ENCODE measurements around the gene SHB. TPM values are rescaled to one million over a fixed set of nuclear protein-coding genes. Genes with fewer than 3 reads are reported as not detected.

SHB gene
- total RNA-seq, 2 experiments from 2014 or later, result 1.1 to 1.2 TPM

DNA sequence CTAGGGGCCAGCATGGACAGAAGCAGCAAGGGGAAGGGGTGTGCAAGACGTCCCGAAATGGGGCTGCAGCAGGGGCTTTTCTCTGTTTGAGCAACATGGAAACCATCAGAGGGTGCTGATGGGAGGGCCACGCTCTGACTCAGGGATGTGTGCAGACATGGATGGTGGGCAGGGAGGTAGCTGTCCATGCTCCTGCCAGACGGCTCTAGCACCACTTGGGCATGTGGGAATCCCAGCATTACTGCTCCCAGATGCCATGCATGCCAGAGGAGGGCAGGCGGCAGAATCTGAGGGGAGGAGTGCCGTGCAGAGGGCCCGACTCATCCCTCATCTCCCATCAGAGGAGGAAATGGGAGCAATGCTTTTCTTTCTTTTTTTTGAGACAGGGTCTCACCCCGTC lies 119.5 kb downstream of the SHB start:
- Mint-ChIP-seq H3K4me1 (ENCODE audit: low read depth) (no peaks in the 10 kb centered on the region), H3K36me3 (ENCODE audit: low read depth) (no peaks in the 10 kb centered on the region), H3K9me3 (no peaks in the 10 kb centered on the region), H3K27me3 (no peaks in the 10 kb centered on the region), H3K27ac (no peak overlapping the region), H3K4me3 (no peak overlapping the region)
- ChIA-PET POLR2A (no interaction called here), CTCF (no interaction called here)
- no peak overlapping the region for H3K4me3 ChIP-seq (ENCODE audit: low read length)
- H3K27ac ChIP-seq (ENCODE audit: low read depth in 1 of 2, low read length in 2 of 2), result no peak overlapping the region
- no peak for TF ChIP-seq CTCF (IDR thresholded peaks at IDR 0.05)
- ATAC-seq (ENCODE audit: poor library complexity) (no peak), DNase-seq (no peak)
- intact Hi-C loops (cut with DNase I, micrococcal nuclease), result no loop called here
- H3K27me3 ChIP-seq (ENCODE audit: control insufficient read depth in 1 of 2, insufficient read depth in 2 of 2, low read length in 2 of 2), result no peaks in the 10 kb centered on the region
- H3K4me1 ChIP-seq (ENCODE audit: insufficient read depth, low read length), result no peaks in the 10 kb centered on the region
- H3K36me3 ChIP-seq (ENCODE audit: insufficient read depth, low read length), result no peaks in the 10 kb centered on the region
- H3K9me3 ChIP-seq (ENCODE audit: control insufficient read depth in 1 of 2, insufficient read depth in 1 of 2, low read length in 2 of 2), result no peaks in the 10 kb centered on the region

- Mint-ChIP-seq H3K27ac (no peak overlapping the region), H3K4me3 (no peak overlapping the region), H3K4me1 (ENCODE audit: low read depth) (no peaks in the 10 kb centered on the region), H3K9me3 (no peaks in the 10 kb centered on the region), H3K27me3 (no peaks in the 10 kb centered on the region), H3K36me3 (ENCODE audit: low read depth) (no peaks in the 10 kb centered on the region)
- Histone ChIP-seq H3K9me3 (ENCODE audit: control insufficient read depth in 1 of 2, insufficient read depth in 1 of 2, low read length in 2 of 2) (no peaks in the 10 kb centered on the region), H3K36me3 (ENCODE audit: insufficient read depth, low read length) (no peaks in the 10 kb centered on the region), H3K4me3 (ENCODE audit: low read length) (no peak overlapping the region), H3K4me1 (ENCODE audit: insufficient read depth, low read length) (no peaks in the 10 kb centered on the region), H3K27ac (ENCODE audit: low read depth in 1 of 2, low read length in 2 of 2) (no peak overlapping the region), H3K27me3 (ENCODE audit: control insufficient read depth in 1 of 2, insufficient read depth in 2 of 2, low read length in 2 of 2) (no peaks in the 10 kb centered on the region)
- ATAC-seq (ENCODE audit: poor library complexity) (no peak), DNase-seq (no peak)
- TF ChIP-seq CTCF (IDR thresholded peaks at IDR 0.05), result no peak
- CTCF ChIA-PET, result no interaction called here
- POLR2A ChIA-PET, result no interaction called here
- intact Hi-C loops (cut with DNase I, micrococcal nuclease), result no loop called here
These were observed 120.5 kb downstream of the SHB start for GRCh38 chr9:37948417-37948980.

DNA sequence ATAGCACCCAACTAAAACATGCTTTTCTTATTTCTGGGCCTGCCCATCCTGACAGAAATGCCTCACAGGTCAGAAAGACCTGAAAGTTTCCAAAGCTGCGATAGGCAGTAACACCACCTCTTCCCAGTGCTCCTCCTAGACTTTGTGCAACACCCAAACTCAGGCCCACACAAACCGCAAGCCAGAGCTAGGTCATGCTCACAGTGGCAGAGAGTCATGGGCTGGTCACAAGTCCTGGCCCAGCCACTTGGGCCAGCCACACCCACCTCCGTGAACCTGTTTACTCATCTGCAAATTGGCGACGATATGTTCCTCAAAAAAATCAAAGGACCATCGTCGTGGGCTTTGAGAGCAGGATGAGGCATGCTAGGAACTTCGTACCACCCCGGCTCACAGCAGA lies 121.0 kb downstream of the SHB start:
- Histone ChIP-seq H3K36me3 (ENCODE audit: insufficient read depth, low read length) (no peaks in the 10 kb centered on the region), H3K27me3 (ENCODE audit: control insufficient read depth in 1 of 2, insufficient read depth in 2 of 2, low read length in 2 of 2) (no peaks in the 10 kb centered on the region), H3K4me3 (ENCODE audit: low read length) (no peak overlapping the region), H3K9me3 (ENCODE audit: control insufficient read depth in 1 of 2, insufficient read depth in 1 of 2, low read length in 2 of 2) (no peaks in the 10 kb centered on the region), H3K27ac (ENCODE audit: low read depth in 1 of 2, low read length in 2 of 2) (no peak overlapping the region), H3K4me1 (ENCODE audit: insufficient read depth, low read length) (no peaks in the 10 kb centered on the region)
- TF ChIP-seq CTCF (IDR thresholded peaks at IDR 0.05), result no peak
- no peaks in the 10 kb centered on the region for H3K36me3 Mint-ChIP-seq (ENCODE audit: low read depth)
- no peak for ATAC-seq (ENCODE audit: poor library complexity)
- no peak for DNase-seq
- H3K9me3 Mint-ChIP-seq, result no peaks in the 10 kb centered on the region
- ChIA-PET POLR2A (no interaction called here), CTCF (no interaction called here)
- H3K4me1 Mint-ChIP-seq (ENCODE audit: low read depth), result no peaks in the 10 kb centered on the region
- intact Hi-C loops (cut with DNase I, micrococcal nuclease), result no loop called here
- H3K27me3 Mint-ChIP-seq, result no peaks in the 10 kb centered on the region
- H3K27ac Mint-ChIP-seq, result no peak overlapping the region
- H3K4me3 Mint-ChIP-seq, result no peak overlapping the region
